Measurements from ENCODE around the gene TSPYL2.
A peak's percentile ranks its signal among the peaks of the same experiment; 100 is the strongest.

GRCh38 chrX:53071604-53072417, 10.4 kb upstream of the TSPYL2 start:
- TF ChIP-seq POLR2A (IDR thresholded peaks at IDR 0.05; ENCODE audit: extremely low read depth, insufficient read length), result no peak
- TF ChIP-seq MAX (IDR thresholded peaks at IDR 0.05; ENCODE audit: low read depth, low read length), result peak; percentile 92

All from NB4 (cell line).